Stimulated activated CD8-positive, alpha-beta memory T cell treated with anti-CD3 and anti-CD28 coated beads, Interleukin-2, amount 100 ng/mL, for 48 hours (primary cell): Measurements from ENCODE around the gene CAMK1D.
"Not testable (repeated sequence)": the region's sequence is repeated elsewhere in the genome, so short reads cannot be mapped to it uniquely, and the experiment has no call there.

ENCODE experiments used
- DNase-seq, 2 donors: peaks; one replicate each; pipeline ENCODE4 v3.0.0-alpha.2; 2020; ENCODE audit warnings: low read depth in 2 of 2

The CAMK1D gene

GRCh38 chr10:12792889-12793556, 443.7 kb downstream of the CAMK1D start:
- no peak for DNase-seq

- no peak for DNase-seq
Observed at GRCh38 chr10:12795315-12796110, 446.2 kb downstream of the CAMK1D start.

GRCh38 chr10:12796401-12797160, 447.2 kb downstream of the CAMK1D start:
- no peak for DNase-seq

GRCh38 chr10:12797471-12798262, 448.3 kb downstream of the CAMK1D start:
- no peak for DNase-seq

- DNase-seq: no peak
Observed at GRCh38 chr10:12799144-12799543, 449.8 kb downstream of the CAMK1D start.

GRCh38 chr10:12799714-12800113, 450.4 kb downstream of the CAMK1D start:
- DNase-seq: no peak

GRCh38 chr10:12800302-12800701, 451.0 kb downstream of the CAMK1D start:
- no peak for DNase-seq

- DNase-seq: no peak
Observed at GRCh38 chr10:12801214-12802087, 452.1 kb downstream of the CAMK1D start.

- no peak for DNase-seq
Observed at GRCh38 chr10:12803776-12804175, 454.4 kb downstream of the CAMK1D start.

GRCh38 chr10:12806228-12807095, 457.1 kb downstream of the CAMK1D start:
- DNase-seq: no peak

- DNase-seq: no peak
Observed at GRCh38 chr10:12807096-12807755, 457.9 kb downstream of the CAMK1D start.

GRCh38 chr10:12808014-12808613, 458.8 kb downstream of the CAMK1D start:
- DNase-seq: no peak

- not testable (repeated sequence) for DNase-seq
Observed at GRCh38 chr10:12810046-12810445, 460.7 kb downstream of the CAMK1D start.

GRCh38 chr10:12811826-12812225, 462.5 kb downstream of the CAMK1D start:
- no peak for DNase-seq

GRCh38 chr10:12812571-12812970, 463.2 kb downstream of the CAMK1D start:
- DNase-seq: no peak

GRCh38 chr10:12814166-12814565, 464.8 kb downstream of the CAMK1D start:
- DNase-seq: no peak

- DNase-seq: no peak
Observed at GRCh38 chr10:12819071-12819470, 469.7 kb downstream of the CAMK1D start.

GRCh38 chr10:12819656-12820055, 470.3 kb downstream of the CAMK1D start:
- DNase-seq: no peak
